Calu3 (cell line): Measurements from ENCODE around the gene CD33. TPM values are rescaled to one million over a fixed set of nuclear protein-coding genes. Genes with fewer than 3 reads are reported as not detected.

Source experiments
- BruUV-seq: library from RNA; stranded (reverse); fragments of 400-500 nt; replicated peaks from 2 replicates; lab custom pipeline; 2021; lab: Mats Ljungman, UMichigan
- CTCF ChIA-PET: fragments of 300-600 bp; sonication (Branson Sonifier 250); formaldehyde crosslinking; loops from one replicate; lab custom pipeline; 2022; ENCODE audit warnings: antibody characterized with exemption; lab: Charles Lee
- DNase-seq: peaks from one replicate; pipeline ENCODE4 v3.0.0; 2022
- H3K27ac Mint-ChIP-seq: one replicate; pipeline ENCODE4 v1.8.0; 2022; ENCODE audit warnings: mixed read lengths; ENCODE audit not compliant: unreplicated experiment
- H3K27me3 Mint-ChIP-seq: one replicate; pipeline ENCODE4 v1.8.0; 2022; ENCODE audit warnings: mixed read lengths; ENCODE audit not compliant: unreplicated experiment
- H3K36me3 Mint-ChIP-seq: one replicate; pipeline ENCODE4 v1.8.0; 2022; ENCODE audit warnings: mild to moderate bottlenecking, moderate library complexity, mixed read lengths; ENCODE audit not compliant: insufficient read depth, unreplicated experiment
- H3K4me1 Mint-ChIP-seq: one replicate; pipeline ENCODE4 v1.8.0; 2022; ENCODE audit warnings: mild to moderate bottlenecking, low read depth, mixed read lengths; ENCODE audit not compliant: unreplicated experiment
- H3K4me3 Mint-ChIP-seq: one replicate; pipeline ENCODE4 v1.8.0; 2022; ENCODE audit warnings: mild to moderate bottlenecking, low read depth, moderate library complexity, mixed read lengths; ENCODE audit not compliant: unreplicated experiment
- H3K9me3 Mint-ChIP-seq: one replicate; pipeline ENCODE4 v1.8.0; 2022; ENCODE audit warnings: low read depth, mixed read lengths; ENCODE audit not compliant: unreplicated experiment
- CTCF ChIP-seq: fragments of 200-600 bp; IDR thresholded peaks from one replicate; pipeline ENCODE4 v1.8.0; 2022; ENCODE audit warnings: antibody characterized with exemption; ENCODE audit not compliant: unreplicated experiment
- intact Hi-C: fragments of 100-400 bp; cut with micrococcal nuclease; formaldehyde crosslinking; loops from one replicate; pipeline ENCODE4 v1.10.0; 2022; ENCODE audit not compliant: unreplicated experiment
- total RNA-seq: library from RNA; stranded (reverse); gene quantifications from 2 replicates; pipeline ENCODE4 v1.2.3, GENCODE V29; 2022

The CD33 gene
- total RNA-seq, 1 experiment from 2014 or later = not detected

- BruUV-seq = no TSS peak
- CTCF ChIA-PET = interaction anchor here (0.5 to 1.5 kb wide), 17 partner anchors 10 to 401 kb away, joined by 3 to 21 read pairs (median 3); no protein-coding TSS in a partner anchor
- Mint-ChIP-seq H3K4me1 (no peaks in the 10 kb centered on the region), H3K36me3 (no peaks in the 10 kb centered on the region), H3K9me3 (no peaks in the 10 kb centered on the region), H3K4me3 (no peak overlapping the region), H3K27me3 (peaks cover 64% of the 10 kb centered on the region), H3K27ac (no peak overlapping the region)
- peak; percentile 75 for DNase-seq
- TF ChIP-seq CTCF = peak; percentile 75
- intact Hi-C loops = loop anchor here (1.0 kb wide), 2 partner anchors 64 to 101 kb away; no protein-coding TSS in a partner anchor
Observed at GRCh38 chr19:51259348-51260245, 34.7 kb downstream of the CD33 start.

- no peaks in the 10 kb centered on the region for H3K36me3 Mint-ChIP-seq
- no peak for DNase-seq
- no peaks in the 10 kb centered on the region for H3K4me1 Mint-ChIP-seq
- no peak overlapping the region for H3K27ac Mint-ChIP-seq
- intact Hi-C loops = no loop called here
- BruUV-seq = no TSS peak
- H3K27me3 Mint-ChIP-seq = peaks cover 92% of the 10 kb centered on the region
- H3K9me3 Mint-ChIP-seq = no peaks in the 10 kb centered on the region
- no peak overlapping the region for H3K4me3 Mint-ChIP-seq
- TF ChIP-seq CTCF = no peak
- CTCF ChIA-PET = no interaction called here
Observed at GRCh38 chr19:51263808-51264207, 38.9 kb downstream of the CD33 start.

DNA sequence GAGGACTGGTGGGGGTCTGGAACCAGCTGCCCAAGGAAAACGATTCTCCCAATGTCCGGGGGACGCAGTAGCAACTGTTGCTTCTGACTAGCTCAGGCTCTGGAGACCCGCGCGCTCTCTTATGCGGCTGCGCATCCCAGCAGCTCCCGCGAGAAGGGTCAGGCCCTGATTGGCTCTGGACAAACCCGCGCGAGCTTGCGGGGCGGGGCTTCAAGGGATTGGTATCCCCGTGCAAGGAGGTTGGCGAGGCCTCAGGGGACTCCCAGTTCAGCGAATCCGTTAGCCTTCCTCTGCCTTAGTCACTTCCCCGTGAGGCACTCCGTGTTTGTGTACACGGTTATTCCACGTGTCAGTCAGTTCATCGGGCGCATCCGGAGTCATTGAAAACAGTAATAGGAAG is 46.2 kb downstream of the CD33 start:
- DNase-seq = no peak
- intact Hi-C loops = no loop called here
- CTCF ChIA-PET = no interaction called here
- H3K4me3 Mint-ChIP-seq = no peak overlapping the region
- H3K36me3 Mint-ChIP-seq = no peaks in the 10 kb centered on the region
- no peak overlapping the region for H3K27ac Mint-ChIP-seq
- H3K27me3 Mint-ChIP-seq = peaks cover 83% of the 10 kb centered on the region
- H3K9me3 Mint-ChIP-seq = no peaks in the 10 kb centered on the region
- no peak for TF ChIP-seq CTCF
- H3K4me1 Mint-ChIP-seq = no peaks in the 10 kb centered on the region
- no TSS peak for BruUV-seq

- intact Hi-C loops = no loop called here
- CTCF ChIA-PET = interaction anchor here (0.8 kb wide), 1 partner anchor 21 kb away, joined by 6 read pairs; no protein-coding TSS in a partner anchor
- Mint-ChIP-seq H3K27ac (no peak overlapping the region), H3K4me3 (no peak overlapping the region), H3K36me3 (no peaks in the 10 kb centered on the region), H3K4me1 (no peaks in the 10 kb centered on the region), H3K9me3 (no peaks in the 10 kb centered on the region), H3K27me3 (peaks cover 82% of the 10 kb centered on the region)
- TF ChIP-seq CTCF = no peak
- DNase-seq = no peak
- BruUV-seq = no TSS peak
Observed at GRCh38 chr19:51272183-51272810, 47.4 kb downstream of the CD33 start.
